Bronchial epithelial cell (primary cell): Measurements from ENCODE around the gene ERBB4. TPM values are rescaled to one million over a fixed set of nuclear protein-coding genes. Genes with fewer than 3 reads are reported as not detected.
"Not testable (repeated sequence)": the region's sequence is repeated elsewhere in the genome, so short reads cannot be mapped to it uniquely, and the experiment has no call there.

Source experiments
- DNase-seq: peaks from one replicate; pipeline ENCODE4 v3.0.0-alpha.2; 2010; ENCODE audit warnings: low read depth
- FAIRE-seq: peaks from 2 replicates; lab custom pipeline; 2011; peaks lifted over from hg19 to GRCh38; lab: Jason Lieb, UNC
- H3K27me3 ChIP-seq: 2 replicates; pipeline ENCODE4 v1.5.1; 2011; ENCODE audit warnings: low read length; ENCODE audit not compliant: control insufficient read depth, insufficient read depth
- H3K36me3 ChIP-seq: 2 replicates; pipeline ENCODE4 v1.5.1; 2011; ENCODE audit warnings: low read length; ENCODE audit not compliant: control insufficient read depth, insufficient read depth
- H3K4me3 ChIP-seq: 2 replicates; pipeline ENCODE4 v1.5.1; 2011; ENCODE audit warnings: mild to moderate bottlenecking, low read depth, low read length, control low read depth
- CTCF ChIP-seq: IDR thresholded peaks from 2 replicates; pipeline ENCODE4 v1.5.1; 2011; ENCODE audit warnings: mild to moderate bottlenecking, moderate library complexity, low read length, control low read depth, inconsistent platforms; ENCODE audit not compliant: insufficient read depth, severe bottlenecking
- total RNA-seq: library from RNA; depleted of rRNA; stranded (reverse); fragments of >200 nt; gene quantifications from 2 replicates; pipeline ENCODE4 v1.2.1, GENCODE V29; 2014

ERBB4 gene
- total RNA-seq, 1 donor from 2014 or later, result under 0.01 TPM

GRCh38 chr2:212264187-212264586 lies 274.4 kb downstream of the ERBB4 start:
- H3K27me3 ChIP-seq, result no peaks in the 10 kb centered on the region
- no peak overlapping the region for H3K4me3 ChIP-seq
- no peak for TF ChIP-seq CTCF
- FAIRE-seq (no peak), DNase-seq (no peak)
- no peaks in the 10 kb centered on the region for H3K36me3 ChIP-seq

GRCh38 chr2:212259226-212259625 lies 279.4 kb downstream of the ERBB4 start:
- DNase-seq, result no peak
- H3K4me3 ChIP-seq, result no peak overlapping the region
- H3K36me3 ChIP-seq, result no peaks in the 10 kb centered on the region
- no peaks in the 10 kb centered on the region for H3K27me3 ChIP-seq
- TF ChIP-seq CTCF, result no peak
- FAIRE-seq, result no peak

- Histone ChIP-seq H3K4me3 (no peak overlapping the region), H3K27me3 (no peaks in the 10 kb centered on the region), H3K36me3 (no peaks in the 10 kb centered on the region)
- TF ChIP-seq CTCF, result no peak
- FAIRE-seq, result no peak
- no peak for DNase-seq
Observed at GRCh38 chr2:212254339-212254738, 284.3 kb downstream of the ERBB4 start.

GRCh38 chr2:212249451-212249850 lies 289.2 kb downstream of the ERBB4 start:
- Histone ChIP-seq H3K27me3 (no peaks in the 10 kb centered on the region), H3K4me3 (no peak overlapping the region), H3K36me3 (no peaks in the 10 kb centered on the region)
- DNase-seq (peak; percentile 32), FAIRE-seq (no peak)
- TF ChIP-seq CTCF, result peak; percentile 46

- FAIRE-seq (no peak), DNase-seq (no peak)
- no peak for TF ChIP-seq CTCF
- no peak overlapping the region for H3K4me3 ChIP-seq
- no peaks in the 10 kb centered on the region for H3K36me3 ChIP-seq
- H3K27me3 ChIP-seq, result no peaks in the 10 kb centered on the region
Observed at GRCh38 chr2:212245880-212246279, 292.7 kb downstream of the ERBB4 start.

GRCh38 chr2:212242724-212243123 lies 295.9 kb downstream of the ERBB4 start:
- DNase-seq (no peak), FAIRE-seq (no peak)
- Histone ChIP-seq H3K4me3 (no peak overlapping the region), H3K27me3 (no peaks in the 10 kb centered on the region), H3K36me3 (no peaks in the 10 kb centered on the region)
- TF ChIP-seq CTCF, result no peak

- not testable (repeated sequence) for H3K4me3 ChIP-seq, DNase-seq, H3K36me3 ChIP-seq, FAIRE-seq, H3K27me3 ChIP-seq
Observed at GRCh38 chr2:212238152-212238551, 300.4 kb downstream of the ERBB4 start.
